Lung (tissue), 12 donors: ENCODE results near the gene FAM13C. TPM values are rescaled to one million over a fixed set of nuclear protein-coding genes. Genes with fewer than 3 reads are reported as not detected.

Source experiments
- ATAC-seq: fragments of 200-7000 bp; cut with Tn5 transposase; one replicate; pipeline ENCODE4 v1.9.1; 2020; ENCODE audit warnings: moderate number of reproducible peaks; ENCODE audit not compliant: insufficient read depth, low FRiP score
- DNase-seq, 3 donors: peaks; one replicate each; pipeline ENCODE4 v3.0.0-alpha.2; 2013 to 2017
- H3K27ac ChIP-seq, 2 donors: one replicate each; pipeline ENCODE4 v1.5.1; 2013; ENCODE audit warnings: mild to moderate bottlenecking in 2 of 2, moderate library complexity in 2 of 2, control low read depth in 1 of 2, inconsistent platforms in 1 of 2, low read depth in 1 of 2, low read length in 1 of 2
- H3K27me3 ChIP-seq, 3 donors: one replicate each; pipeline ENCODE4 v1.5.1; 2013; ENCODE audit warnings: low read length in 2 of 3; ENCODE audit not compliant: control insufficient read depth in 3 of 3, insufficient read depth in 3 of 3
- H3K36me3 ChIP-seq, 4 donors: one replicate each; pipeline ENCODE4 v1.5.1; 2013; ENCODE audit warnings: low read length in 4 of 4, mild to moderate bottlenecking in 1 of 4, moderate library complexity in 1 of 4; ENCODE audit not compliant: control insufficient read depth in 4 of 4, insufficient read depth in 4 of 4
- H3K4me1 ChIP-seq, 5 donors: one replicate each; pipeline ENCODE4 v1.5.1; 2013; ENCODE audit warnings: low read length in 5 of 5, mild to moderate bottlenecking in 2 of 5, moderate library complexity in 1 of 5; ENCODE audit not compliant: control insufficient read depth in 5 of 5, insufficient read depth in 5 of 5
- H3K4me3 ChIP-seq: one replicate; pipeline ENCODE4 v1.5.1; 2013; ENCODE audit warnings: mild to moderate bottlenecking, control low read depth, moderate library complexity
- H3K9ac ChIP-seq, 2 donors: one replicate each; pipeline ENCODE4 v1.5.1; 2013; ENCODE audit warnings: low read length in 2 of 2, control low read depth in 1 of 2; ENCODE audit not compliant: insufficient read depth in 1 of 2
- H3K9me3 ChIP-seq, 4 donors: one replicate each; pipeline ENCODE4 v1.5.1; 2013; ENCODE audit warnings: low read length in 3 of 4, mild to moderate bottlenecking in 1 of 4, moderate library complexity in 1 of 4; ENCODE audit not compliant: control insufficient read depth in 4 of 4, insufficient read depth in 3 of 4
- CTCF ChIP-seq: IDR thresholded peaks from 2 replicates; pipeline ENCODE4 v1.5.1; 2012; ENCODE audit warnings: mild to moderate bottlenecking; ENCODE audit errors: control extremely low read depth, extremely low read depth
- WGBS, 2 donors: extraction: QIAGEN DNeasy Blood & Tissue Kit; methylation state at CpG; one replicate each; pipeline ENCODE4 v1.1.7; 2013; 5-methylcytosine and 5-hydroxymethylcytosine counted together
- polyA plus RNA-seq, 2 donors: library from polyadenylated mRNA; stranded (reverse); fragments of 200-250 nt; gene quantifications; one replicate each; pipeline ENCODE4 v1.2.1, GENCODE V29; 2013
- total RNA-seq, 2 donors: library from RNA; depleted of rRNA in 1 of 2; stranded (reverse); fragments of >200 nt in 1 of 2; gene quantifications; one replicate each; pipeline ENCODE4 v1.2.1, GENCODE V29; 2014 to 2021
- donor health status: control.
- donor health status: control.
- donor health status: Bipolar disorder and iron deficiency.
- donor health status: healthy.
- donor health status: DM: yes; HTN: yes; CAD: no.

The FAM13C gene
- total and polyA plus RNA-seq, 4 donors: 1.2 to 59.0 (median 6.2) TPM

GRCh38 chr10:59212301-59212798, 150.0 kb downstream of the FAM13C start:
- Histone ChIP-seq H3K36me3 (no peaks in the 10 kb centered on the region), H3K4me1 (no peaks in the 10 kb centered on the region), H3K9me3 (peaks cover 0 to 1% (median 0%) of the 10 kb centered on the region in 4 donors), H3K27me3 (peaks cover 0 to 2% (median 0%) of the 10 kb centered on the region in 3 donors), H3K27ac (no peak overlapping the region), H3K9ac (no peak overlapping the region), H3K4me3 (no peak overlapping the region)
- ATAC-seq (no peak), DNase-seq (peak; percentile 14 to 66 (median 33))
- 72 to 83% methylated on average over 2 of the region's 2 CpGs for WGBS, 2 donors
- no peak for TF ChIP-seq CTCF

GRCh38 chr10:59206204-59206720, 156.1 kb downstream of the FAM13C start:
- DNase-seq (no peak), ATAC-seq (no peak)
- 85 to 87% methylated on average over 5 of the region's 5 CpGs for WGBS, 2 donors
- H3K27ac ChIP-seq: no peak overlapping the region
- peaks cover 0 to 4% (median 0%) of the 10 kb centered on the region in 4 donors for H3K9me3 ChIP-seq
- H3K27me3 ChIP-seq: no peaks in the 10 kb centered on the region
- no peaks in the 10 kb centered on the region for H3K4me1 ChIP-seq
- H3K36me3 ChIP-seq: no peaks in the 10 kb centered on the region
- H3K4me3 ChIP-seq: no peak overlapping the region
- no peak overlapping the region for H3K9ac ChIP-seq
- TF ChIP-seq CTCF: no peak

Other genes starting within 250 kb of the FAM13C start
- under 1 TPM; 0.11 to 0.25 TPM for gene PHYHIPL, start 185.9 kb downstream of the FAM13C start, total RNA-seq
- gene PHYHIPL, start 185.9 kb downstream of the FAM13C start, polyA plus RNA-seq: under 1 TPM; 0.02 to 0.04 TPM